Fibroblast of lung (primary cell): Measurements from ENCODE around the gene CRPPA. TPM values are rescaled to one million over a fixed set of nuclear protein-coding genes. Genes with fewer than 3 reads are reported as not detected.

Source experiments
- DNase-seq, 2 donors: peaks; one replicate each; pipeline versions ENCODE4 v3.0.0 to v3.0.0-alpha.2; 2010; ENCODE audit warnings: low read depth in 2 of 2
- H2AFZ ChIP-seq: 2 replicates; pipeline ENCODE4 v1.5.1; 2012; ENCODE audit warnings: low read length, control low read depth, inconsistent platforms
- H3K27ac ChIP-seq: 2 replicates; pipeline ENCODE4 v1.5.1; 2011; ENCODE audit warnings: low read length, control low read depth; ENCODE audit not compliant: insufficient read depth
- H3K27me3 ChIP-seq: 2 replicates; pipeline ENCODE4 v1.5.1; 2011; ENCODE audit warnings: mild to moderate bottlenecking, low read length; ENCODE audit not compliant: control insufficient read depth, insufficient read depth
- H3K36me3 ChIP-seq: 2 replicates; pipeline ENCODE4 v1.5.1; 2011; ENCODE audit warnings: low read length; ENCODE audit not compliant: control insufficient read depth, insufficient read depth
- H3K4me1 ChIP-seq: 2 replicates; pipeline ENCODE4 v1.5.1; 2011; ENCODE audit warnings: low read length; ENCODE audit not compliant: control insufficient read depth, insufficient read depth; ENCODE audit errors: extremely low read depth
- H3K4me2 ChIP-seq: 2 replicates; pipeline ENCODE4 v1.5.1; 2011; ENCODE audit warnings: low read length, control low read depth; ENCODE audit not compliant: insufficient read depth; ENCODE audit errors: extremely low read depth
- H3K4me3 ChIP-seq, 4 experiments: fragments of 200-600 bp in 1 of 4; sonication (generic) in 1 of 4; replicated peaks in 1 of 4; 2 replicates each; pipeline ENCODE4 v1.5.1; 2011 to 2016; ENCODE audit warnings: low read length in 4 of 4, low read depth in 3 of 4, mild to moderate bottlenecking in 3 of 4, control low read depth in 2 of 4, inconsistent platforms in 1 of 4, mixed read lengths in 1 of 4; ENCODE audit not compliant: insufficient read depth in 1 of 4; ENCODE audit errors: control extremely low read depth in 1 of 4
- H3K79me2 ChIP-seq: 2 replicates; pipeline ENCODE4 v1.5.1; 2012; ENCODE audit warnings: mild to moderate bottlenecking, low read length, inconsistent platforms; ENCODE audit not compliant: control insufficient read depth, insufficient read depth
- H3K9ac ChIP-seq: 2 replicates; pipeline ENCODE4 v1.5.1; 2011; ENCODE audit warnings: mild to moderate bottlenecking, low read length, control low read depth; ENCODE audit not compliant: insufficient read depth
- H3K9me3 ChIP-seq: 2 replicates; pipeline ENCODE4 v1.5.1; 2012; ENCODE audit warnings: low read depth, low read length; ENCODE audit not compliant: control insufficient read depth, insufficient read depth
- H4K20me1 ChIP-seq: 2 replicates; pipeline ENCODE4 v1.5.1; 2011; ENCODE audit warnings: low read length; ENCODE audit not compliant: control insufficient read depth, insufficient read depth; ENCODE audit errors: extremely low read depth
- CTCF ChIP-seq, 2 donors: IDR thresholded peaks in 1 of 2; conservative IDR thresholded peaks in 1 of 2; 1 replicate in 1 of 2; 2 replicates in 1 of 2; pipeline ENCODE4 v1.5.1; 2011 to 2012; ENCODE audit warnings: low read length in 2 of 2, control low read depth in 1 of 2, inconsistent platforms in 1 of 2, low read depth in 1 of 2, mild to moderate bottlenecking in 1 of 2
- EZH2 ChIP-seq: IDR thresholded peaks from 2 replicates; pipeline ENCODE4 v1.5.1; 2012; ENCODE audit warnings: low read length, control low read depth, mild to moderate bottlenecking; ENCODE audit errors: missing control alignments
- polyA plus RNA-seq, 2 donors: library from polyadenylated mRNA; depleted of rRNA in 1 of 2; stranded (reverse) in 1 of 2; unstranded in 1 of 2; fragments of >200 nt; gene quantifications; 2 replicates each; pipeline ENCODE4 v1.2.1, GENCODE V29; 2011 to 2012; ENCODE audit warnings: missing spikeins in 1 of 2
- total RNA-seq: library from RNA; depleted of rRNA; stranded (reverse); fragments of >200 nt; gene quantifications from 2 replicates; pipeline ENCODE4 v1.2.1, GENCODE V29; 2014

Gene CRPPA
- total and polyA plus RNA-seq, 2 donors (not counting 1 experiment from before 2014, with no cell fraction given): 1.0 to 1.5 TPM

- Histone ChIP-seq H4K20me1 (no peaks in the 10 kb centered on the region), H3K27ac (no peak overlapping the region), H3K27me3 (no peaks in the 10 kb centered on the region), H2AFZ (no peak overlapping the region), H3K9me3 (no peaks in the 10 kb centered on the region), H3K9ac (no peak overlapping the region), H3K4me1 (peaks cover 7% of the 10 kb centered on the region), H3K4me2 (no peak overlapping the region), H3K79me2 (no peaks in the 10 kb centered on the region), H3K36me3 (no peaks in the 10 kb centered on the region), H3K4me3 (no peak overlapping the region)
- TF ChIP-seq EZH2 (no peak), CTCF (conservative IDR thresholded peaks at IDR 0.05 in 1 of 2, IDR thresholded peaks at IDR 0.05 in 1 of 2; ENCODE audit: low read depth in 1 of 2, low read length in 2 of 2) (no peak)
- no peak for DNase-seq
These were observed 11.0 kb upstream of the CRPPA start for GRCh38 chr7:16432425-16432731.

GRCh38 chr7:16431646-16432424 lies 10.5 kb upstream of the CRPPA start:
- Histone ChIP-seq H3K27ac (no peak overlapping the region), H3K9ac (no peak overlapping the region), H3K27me3 (no peaks in the 10 kb centered on the region), H3K79me2 (no peaks in the 10 kb centered on the region), H4K20me1 (no peaks in the 10 kb centered on the region), H2AFZ (no peak overlapping the region), H3K36me3 (no peaks in the 10 kb centered on the region), H3K4me2 (no peak overlapping the region), H3K4me1 (peaks cover 7% of the 10 kb centered on the region), H3K9me3 (no peaks in the 10 kb centered on the region), H3K4me3 (no peak overlapping the region)
- peak in 1 of 2 donors; percentile 53 for DNase-seq
- TF ChIP-seq EZH2 (no peak), CTCF (conservative IDR thresholded peaks at IDR 0.05 in 1 of 2, IDR thresholded peaks at IDR 0.05 in 1 of 2; ENCODE audit: low read depth in 1 of 2, low read length in 2 of 2) (peak; percentile 30 to 42)

GRCh38 chr7:16430133-16430532 lies 8.8 kb upstream of the CRPPA start:
- Histone ChIP-seq H3K4me1 (peaks cover 7% of the 10 kb centered on the region), H3K27ac (no peak overlapping the region), H3K4me2 (no peak overlapping the region), H3K79me2 (no peaks in the 10 kb centered on the region), H3K4me3 (no peak overlapping the region), H3K27me3 (no peaks in the 10 kb centered on the region), H3K9me3 (no peaks in the 10 kb centered on the region), H3K9ac (no peak overlapping the region), H2AFZ (no peak overlapping the region), H3K36me3 (no peaks in the 10 kb centered on the region), H4K20me1 (no peaks in the 10 kb centered on the region)
- peak in 1 of 2 donors; percentile 55 for DNase-seq
- TF ChIP-seq CTCF (conservative IDR thresholded peaks at IDR 0.05 in 1 of 2, IDR thresholded peaks at IDR 0.05 in 1 of 2; ENCODE audit: low read depth in 1 of 2, low read length in 2 of 2): no peak
- TF ChIP-seq EZH2: no peak
